Left ventricle myocardium superior (tissue), 1 donor: ENCODE data around the gene ELP2. TPM values are rescaled to one million over a fixed set of nuclear protein-coding genes. Genes with fewer than 3 reads are reported as not detected.
A peak's percentile ranks its signal among the peaks of the same experiment; 100 is the strongest.
"Not testable (repeated sequence)": the region's sequence is repeated elsewhere in the genome, so short reads cannot be mapped to it uniquely, and the experiment has no call there.

Source experiments
- ATAC-seq: fragments of 200-7000 bp; cut with Tn5 transposase; one replicate; pipeline ENCODE4 v1.9.1; 2020; ENCODE audit warnings: mild to moderate bottlenecking, moderate library complexity
- DNase-seq: peaks from one replicate; pipeline ENCODE4 v3.0.0-alpha.2; 2020
- intact Hi-C: fragments of 100-400 bp; cut with micrococcal nuclease; formaldehyde crosslinking; loops from one replicate; pipeline ENCODE4 v1.11.0; 2022
- total RNA-seq: library from RNA; stranded (reverse); fragmentation: NEBNext Ultra II Directional; extraction: Animal tissue kit (Norgen Biotek cat#: 25700); gene quantifications from one replicate; pipeline ENCODE4 v1.2.1, GENCODE V29; 2021
- donor health status: DM: no; HTN: yes; CAD: no; lungs with severe emphysema.

ELP2 gene
- total RNA-seq, 1 donor from 2014 or later = 59.5 TPM

DNA sequence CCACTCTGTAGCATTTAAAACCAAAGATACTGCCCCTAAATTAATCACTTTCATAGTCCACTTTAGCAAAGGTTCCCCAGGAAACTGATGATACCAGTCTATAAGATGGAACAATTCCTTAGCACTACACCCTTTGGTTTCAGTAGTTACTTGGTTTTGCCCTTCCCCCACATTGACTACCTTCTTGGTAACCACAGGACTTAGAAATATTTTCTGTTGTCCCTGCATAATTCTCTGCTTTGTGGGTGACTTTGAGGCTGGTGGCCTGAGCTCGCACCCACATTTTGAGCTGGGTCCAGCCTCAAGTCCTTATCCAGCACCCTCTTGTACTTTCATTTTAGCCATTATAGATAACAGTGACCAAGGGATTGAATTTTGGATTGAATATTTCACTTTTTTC lies 23.1 kb downstream of the ELP2 start:
- ATAC-seq = no peak
- intact Hi-C loops = no loop called here

DNA sequence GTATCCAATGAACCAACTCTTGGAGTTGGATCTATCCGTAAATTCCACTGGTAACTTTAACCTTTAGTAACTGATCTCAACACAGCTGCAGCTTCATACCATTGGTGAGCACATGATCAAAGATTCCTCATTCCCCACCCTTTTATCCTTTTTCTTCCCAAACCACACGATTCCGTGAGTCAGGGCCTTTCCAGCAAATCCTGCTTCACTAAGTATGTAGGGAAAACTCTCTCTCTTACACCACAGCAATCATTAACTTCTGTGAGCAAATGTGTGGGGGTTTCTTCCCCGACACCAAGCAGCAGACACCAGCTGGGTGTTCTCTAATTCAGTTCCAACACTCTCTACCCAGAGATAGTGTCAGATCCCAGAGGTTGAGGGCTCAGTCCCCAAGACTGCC lies 23.5 kb downstream of the ELP2 start:
- ATAC-seq (no peak), DNase-seq (no peak)
- intact Hi-C loops = no loop called here

More for the DNA sequence above, 23.1 kb downstream of the ELP2 start:
- no peak for DNase-seq

DNA sequence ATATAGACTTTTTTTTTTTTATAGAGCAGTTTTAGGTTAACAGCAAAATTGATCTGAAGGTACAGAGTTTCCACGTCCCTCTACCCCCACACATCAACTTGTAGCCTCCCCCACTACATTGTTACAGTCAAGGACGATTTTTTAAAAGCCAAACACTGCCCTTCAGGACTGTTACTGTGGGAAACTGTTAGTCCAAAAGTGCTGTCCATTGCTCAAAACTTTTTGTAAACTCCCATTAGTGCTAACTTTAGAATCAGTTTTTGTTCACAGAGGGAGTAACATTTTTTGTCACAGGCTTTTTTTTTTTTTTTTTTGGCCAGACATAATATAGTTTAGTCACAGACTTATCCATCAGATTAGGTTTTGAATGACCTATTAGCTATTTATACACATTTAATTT lies 24.1 kb downstream of the ELP2 start:
- DNase-seq (no peak), ATAC-seq (no peak)
- intact Hi-C loops = no loop called here

DNA sequence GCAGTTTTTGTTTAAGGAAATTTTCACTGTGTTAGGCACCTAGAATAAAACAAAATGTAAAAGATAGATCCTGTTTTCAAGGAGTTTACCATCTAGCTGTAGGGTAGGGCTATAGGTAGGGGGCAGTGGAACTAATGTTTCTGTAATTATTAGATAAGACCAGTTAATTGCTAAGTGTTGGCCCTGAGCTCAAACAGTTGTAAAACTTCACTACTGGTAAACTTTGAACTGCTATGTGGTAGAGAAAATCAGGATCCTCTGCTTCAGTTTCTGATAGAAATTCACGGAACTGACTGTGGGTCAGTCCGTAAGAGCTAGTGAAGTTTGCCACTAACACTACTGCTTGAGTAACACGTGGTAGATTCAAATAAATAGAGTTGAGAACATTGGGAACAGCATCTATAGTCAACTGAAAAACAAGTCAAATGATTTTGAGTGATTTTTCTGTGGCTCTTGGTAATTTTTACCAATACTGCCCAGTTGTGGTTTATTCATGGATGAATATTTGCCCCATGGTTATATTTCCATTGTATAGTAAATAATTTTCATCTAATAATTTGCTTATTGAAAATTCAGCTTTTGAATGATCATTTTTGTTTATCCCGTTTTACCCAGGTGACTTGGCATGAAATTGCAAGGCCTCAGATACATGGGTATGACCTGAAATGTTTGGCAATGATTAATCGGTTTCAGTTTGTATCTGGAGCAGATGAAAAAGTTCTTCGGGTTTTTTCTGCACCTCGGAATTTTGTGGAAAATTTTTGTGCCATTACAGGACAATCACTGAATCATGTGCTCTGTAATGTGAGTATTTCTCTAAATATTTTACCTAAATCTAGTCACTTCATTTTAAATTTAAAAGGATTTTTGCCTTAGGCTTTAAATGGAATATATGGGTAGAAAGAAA lies 26.4 kb downstream of the ELP2 start:
- ATAC-seq = no peak
- intact Hi-C loops = no loop called here
- DNase-seq = no peak

DNA sequence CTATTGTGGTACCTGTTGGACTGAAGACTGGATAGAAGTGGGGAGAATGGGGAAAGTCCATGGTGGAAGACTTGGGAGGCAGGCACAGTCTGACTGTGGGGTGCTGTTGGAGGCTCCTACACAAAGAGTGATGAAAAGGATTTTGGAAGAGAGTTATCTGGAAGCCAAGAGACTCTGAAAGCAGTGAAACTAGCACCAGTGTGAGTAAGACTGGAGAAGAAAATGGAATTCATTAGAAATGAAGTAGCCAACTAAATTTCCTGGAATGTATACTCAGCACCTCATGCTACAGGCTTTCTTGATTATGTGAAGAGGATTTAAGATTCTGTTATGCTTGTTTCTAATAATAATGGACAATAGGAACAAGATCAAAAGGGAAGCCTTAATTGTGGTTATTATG lies 27.7 kb downstream of the ELP2 start:
- DNase-seq = no peak
- ATAC-seq = no peak
- intact Hi-C loops = no loop called here

DNA sequence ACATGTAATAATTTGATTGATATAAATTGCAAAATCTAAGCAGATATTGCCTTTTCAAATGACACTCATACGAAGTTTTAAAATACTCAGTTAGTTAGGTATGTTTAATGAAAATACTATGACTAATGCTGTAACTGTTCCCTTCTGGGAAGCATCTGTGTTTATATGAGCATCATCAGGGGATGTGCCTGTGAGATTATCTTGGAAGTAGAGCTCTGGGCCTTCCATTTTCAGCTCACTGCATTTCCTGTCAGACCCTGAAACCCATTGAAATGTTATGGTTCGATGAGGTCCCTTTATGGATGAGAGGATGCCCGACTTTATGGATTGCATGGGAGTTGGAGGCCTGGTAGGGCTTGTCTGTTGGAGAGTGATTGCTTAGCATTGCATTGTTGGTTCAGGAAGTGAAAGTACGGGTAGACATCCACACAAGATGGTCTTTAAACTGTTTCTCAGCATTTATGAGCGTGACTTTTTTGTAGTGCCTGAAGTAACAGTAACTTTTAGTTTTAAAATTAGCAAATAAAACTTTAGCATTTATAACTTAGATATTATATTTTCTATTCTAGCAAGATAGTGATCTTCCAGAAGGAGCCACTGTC lies 28.7 kb downstream of the ELP2 start:
- intact Hi-C loops = no loop called here
- ATAC-seq = no peak
- no peak for DNase-seq

GRCh38 chr18:36160959-36161371 lies 31.3 kb downstream of the ELP2 start:
- ATAC-seq = no peak
- intact Hi-C loops = no loop called here
- no peak for DNase-seq

DNA sequence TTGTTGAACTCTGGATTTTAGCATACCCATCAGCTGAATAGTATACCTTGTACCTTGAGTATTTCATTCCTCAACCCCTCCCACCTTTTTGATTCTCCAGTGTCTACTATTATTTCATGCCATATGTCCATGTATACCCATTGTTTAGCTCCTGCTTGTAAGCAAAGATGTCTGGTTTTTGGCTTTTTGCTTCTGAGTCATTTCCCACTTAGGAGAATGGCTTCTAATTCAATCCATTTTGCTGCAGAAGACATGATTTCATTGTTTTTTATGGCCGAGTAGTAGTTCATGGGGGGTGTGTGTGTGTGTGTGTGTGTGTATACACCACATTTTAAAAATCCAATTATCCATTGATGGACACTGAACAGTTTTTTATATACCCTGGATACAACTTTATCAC lies 33.3 kb downstream of the ELP2 start:
- no peak for ATAC-seq

DNA sequence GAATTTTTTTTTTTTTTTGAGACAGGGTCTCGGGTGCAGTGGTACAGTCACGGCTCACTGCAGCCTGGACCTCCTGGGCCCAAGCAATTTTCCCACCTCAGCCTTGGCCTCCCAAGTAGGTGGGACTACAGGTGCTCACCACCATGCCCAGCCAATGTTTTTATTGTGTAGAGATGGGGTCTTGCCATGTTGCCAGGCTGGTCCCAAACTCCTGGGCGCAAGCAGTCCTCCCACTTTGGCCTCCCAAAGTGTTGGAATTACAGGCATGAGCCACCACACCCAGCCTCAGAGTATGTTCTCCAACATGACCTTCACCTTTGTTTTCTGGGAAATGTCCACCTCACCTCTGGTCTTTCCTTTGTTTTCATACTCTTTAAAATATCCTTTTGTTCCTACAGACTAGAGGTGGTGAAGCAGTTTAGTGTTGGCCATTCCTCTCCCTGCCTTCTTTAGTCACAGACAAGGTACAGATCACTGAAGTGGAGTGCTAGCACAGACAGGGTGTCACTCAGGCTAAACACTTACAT lies 38.1 kb downstream of the ELP2 start:
- no peak for ATAC-seq
- no peak for DNase-seq
- intact Hi-C loops = no loop called here

More for the DNA sequence above, 33.3 kb downstream of the ELP2 start:
- intact Hi-C loops = no loop called here
- DNase-seq = no peak

DNA sequence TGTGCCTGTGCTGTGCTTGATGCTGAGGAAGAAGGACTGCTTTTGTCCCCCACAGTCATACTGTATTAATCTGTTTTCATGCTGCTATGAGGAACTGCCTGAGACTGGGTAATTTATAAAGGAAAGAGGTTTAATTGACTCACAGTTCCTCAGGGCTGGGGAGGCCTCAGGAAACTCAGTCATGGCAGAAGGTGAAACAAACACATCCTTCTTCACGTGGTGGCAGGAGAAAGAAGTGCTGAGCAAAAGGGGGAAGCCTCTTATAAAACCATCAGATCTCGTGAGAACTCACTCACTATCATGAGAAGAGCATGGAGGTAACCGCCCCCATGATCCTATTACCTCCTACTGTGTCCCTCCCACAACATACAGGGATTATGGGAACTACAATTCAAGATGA lies 38.6 kb downstream of the ELP2 start:
- intact Hi-C loops, ATAC-seq, DNase-seq: not testable (repeated sequence)

DNA sequence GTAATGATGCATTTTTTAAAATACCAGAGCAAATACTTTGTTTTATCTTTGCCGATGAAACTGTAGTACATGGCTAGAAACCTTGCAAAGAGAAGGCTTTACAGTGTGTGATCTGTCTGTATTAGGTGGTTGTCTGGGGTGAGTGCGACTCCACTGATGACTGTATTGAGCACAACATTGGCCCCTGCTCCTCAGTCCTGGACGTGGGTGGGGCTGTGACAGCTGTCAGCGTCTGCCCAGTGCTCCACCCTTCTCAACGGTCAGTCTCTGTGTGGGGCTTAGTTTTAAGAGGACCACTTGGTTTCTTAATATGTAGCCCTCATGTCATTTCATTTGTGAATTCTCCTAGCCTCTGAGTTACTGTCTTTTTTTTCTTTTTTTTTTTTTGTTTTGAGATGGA lies 40.2 kb downstream of the ELP2 start:
- ATAC-seq (no peak), DNase-seq (no peak)
- intact Hi-C loops = no loop called here

DNA sequence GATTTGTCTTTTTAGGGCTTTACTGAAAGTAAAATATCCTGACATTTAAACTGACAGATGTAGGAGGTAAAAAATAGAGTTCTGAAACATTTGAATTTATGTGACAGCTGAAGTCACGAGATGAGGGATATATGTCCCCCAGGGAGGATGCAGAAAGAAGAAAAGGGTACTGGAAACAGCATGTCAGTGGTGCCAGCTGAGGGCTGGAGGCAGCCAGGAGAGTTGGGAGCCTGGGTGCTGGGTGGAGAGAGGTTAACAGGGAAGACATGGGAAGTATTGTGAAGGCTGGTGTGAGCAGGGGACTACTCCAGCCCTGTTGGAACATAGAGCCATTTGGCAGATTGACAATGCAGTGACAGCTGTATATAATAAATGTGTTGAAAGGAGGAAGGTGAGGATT lies 45.8 kb downstream of the ELP2 start:
- intact Hi-C loops = no loop called here
- no peak for DNase-seq
- no peak for ATAC-seq

DNA sequence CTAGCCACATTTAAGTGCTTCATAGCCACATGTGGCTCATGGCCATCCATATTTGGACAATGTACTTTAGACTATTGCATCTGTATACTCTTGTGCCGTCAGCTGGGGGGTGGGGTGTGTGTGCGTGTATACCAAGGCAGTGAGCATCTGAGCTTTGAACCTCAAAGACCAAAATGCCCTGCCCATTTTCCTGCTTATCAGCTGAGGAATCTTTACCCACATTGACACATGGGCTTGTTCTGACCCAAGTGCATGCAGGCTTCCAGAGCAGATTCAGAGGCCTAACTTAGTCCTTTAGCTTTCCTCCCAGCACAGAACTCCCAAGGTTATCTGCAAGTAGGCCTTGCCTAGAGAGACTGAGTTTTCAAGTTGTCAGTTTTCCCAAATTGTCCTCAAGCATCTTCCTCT lies 46.5 kb downstream of the ELP2 start:
- intact Hi-C loops = no loop called here
- DNase-seq = no peak

GRCh38 chr18:36176711-36177110 lies 47.0 kb downstream of the ELP2 start:
- intact Hi-C loops = no loop called here
- no peak for ATAC-seq
- no peak for DNase-seq

More for the DNA sequence above, 46.5 kb downstream of the ELP2 start:
- no peak for ATAC-seq

DNA sequence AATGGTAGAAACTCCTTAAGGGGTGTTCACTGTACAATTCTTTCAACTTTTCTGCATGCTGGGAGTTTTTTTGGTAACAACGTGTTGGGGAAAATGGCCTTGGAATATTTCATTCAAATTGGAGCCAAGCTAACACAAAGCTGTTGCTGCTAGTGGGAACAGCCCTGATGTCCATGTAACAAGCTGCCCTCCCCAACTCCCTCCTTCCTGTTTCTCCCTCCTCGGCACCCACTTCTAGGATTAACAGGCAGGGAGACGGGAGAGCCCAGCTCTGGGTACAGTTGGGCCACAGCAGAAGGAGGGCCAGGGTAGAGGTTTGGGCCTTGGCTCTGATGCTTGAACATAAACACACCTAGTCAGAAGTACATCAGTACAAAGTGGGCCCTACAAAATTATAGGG lies 48.2 kb downstream of the ELP2 start:
- DNase-seq = no peak
- intact Hi-C loops = no loop called here
- ATAC-seq = no peak

GRCh38 chr18:36179562-36180355 lies 50.1 kb downstream of the ELP2 start:
- DNase-seq = peak; percentile 84
- intact Hi-C loops = loop anchor here (10.0 kb wide), 1 partner anchor 95 kb away; no protein-coding TSS in a partner anchor

DNA sequence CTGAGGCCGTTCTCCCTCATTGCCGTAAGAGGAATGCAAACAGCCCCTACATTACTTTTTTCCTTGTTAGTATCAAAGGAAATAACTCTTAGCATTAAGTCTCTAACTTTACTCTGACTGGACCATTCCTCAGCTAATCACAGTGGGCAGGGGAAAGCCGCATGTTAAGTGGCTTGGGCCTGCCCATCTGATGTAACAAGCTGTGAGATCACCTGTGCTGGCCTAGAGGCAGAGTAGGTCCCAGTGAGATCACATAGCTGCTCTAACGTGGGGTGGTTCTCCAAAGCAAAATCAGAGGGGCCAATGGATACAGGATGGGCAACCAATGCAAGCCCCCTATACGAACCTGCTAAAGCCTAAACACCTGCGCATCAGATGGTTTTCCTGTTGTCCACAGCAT lies 51.7 kb downstream of the ELP2 start:
- ATAC-seq = no peak
- intact Hi-C loops = loop anchor here (10.0 kb wide), 1 partner anchor 93 kb away; no protein-coding TSS in a partner anchor
- DNase-seq = no peak

More at GRCh38 chr18:36179562-36180355, 50.1 kb downstream of the ELP2 start:
- peak; percentile 70 for ATAC-seq

DNA sequence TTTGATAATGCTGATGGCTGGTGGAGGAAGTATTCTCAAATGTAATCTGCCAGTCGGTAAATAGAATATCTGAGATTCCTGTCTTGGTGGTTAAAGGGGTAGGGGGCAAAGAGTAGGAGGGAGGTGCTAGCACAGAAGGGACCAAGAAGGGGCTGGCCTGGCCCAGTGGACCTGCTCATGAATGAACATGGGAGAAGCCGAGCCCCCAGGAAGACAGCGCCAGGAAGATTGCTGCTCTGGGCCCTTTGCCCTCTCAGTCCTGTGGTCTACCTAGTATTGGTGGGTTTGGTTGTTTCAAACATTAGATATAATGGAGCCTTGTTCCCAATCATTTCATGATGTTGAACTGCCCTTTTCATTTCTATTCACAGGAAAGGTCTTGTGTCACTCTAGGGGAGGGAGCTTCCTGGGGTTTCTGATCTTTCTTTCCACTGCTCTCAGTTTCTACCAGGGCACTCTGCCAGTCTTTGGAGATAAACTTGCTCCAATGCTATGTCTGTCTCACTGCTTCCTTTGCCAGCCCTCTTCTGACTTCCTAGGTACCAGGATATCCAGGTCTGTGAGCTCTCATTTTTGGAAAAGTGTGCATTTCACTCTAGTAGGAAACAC lies 52.3 kb downstream of the ELP2 start:
- no peak for DNase-seq
- ATAC-seq = peak; percentile 74
- intact Hi-C loops = loop anchor here (10.0 kb wide), 1 partner anchor 93 kb away; no protein-coding TSS in a partner anchor

DNA sequence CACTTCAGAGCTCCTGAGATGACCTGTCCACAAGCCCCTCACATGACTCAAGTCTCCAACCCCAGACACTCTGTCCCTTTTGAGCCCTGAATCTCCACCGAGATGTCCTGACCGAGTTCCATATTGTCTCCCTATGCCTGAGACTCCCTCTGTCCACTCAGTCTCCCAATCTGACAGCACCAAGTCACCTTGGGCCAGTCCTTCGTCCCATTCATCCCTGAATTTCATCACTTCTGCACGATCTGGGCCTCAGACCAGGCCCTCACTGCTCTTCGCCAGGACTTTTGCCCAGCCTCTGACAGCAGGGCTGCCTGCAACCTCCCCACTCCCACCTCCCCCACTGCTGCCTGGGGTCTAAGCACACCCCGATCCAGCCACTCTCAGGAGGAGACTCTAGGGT lies 53.3 kb downstream of the ELP2 start:
- ATAC-seq (no peak), DNase-seq (no peak)
- intact Hi-C loops = loop anchor here (10.0 kb wide), 1 partner anchor 92 kb away; no protein-coding TSS in a partner anchor
